K562 (cell line): ENCODE measurements around the gene LRRC47. TPM values are rescaled to one million over a fixed set of nuclear protein-coding genes. Genes with fewer than 3 reads are reported as not detected.
A peak's percentile ranks its signal among the peaks of the same experiment; 100 is the strongest.

Experiments used
- BRD9 ChIP-seq: fragments of 450-650 bp; IDR thresholded peaks from 2 replicates; pipeline ENCODE4 v1.6.1; 2018; ENCODE audit warnings: low read depth; ENCODE audit not compliant: partially characterized antibody
- CBFA2T2 ChIP-seq: fragments of 450-650 bp; conservative IDR thresholded peaks from 2 replicates; pipeline ENCODE4 v1.6.1; 2017; ENCODE audit warnings: mild to moderate bottlenecking
- CBX3 ChIP-seq, 2 experiments: IDR thresholded peaks; 1 replicate in 1 of 2; 2 replicates in 1 of 2; pipeline ENCODE4 v1.6.1; 2012; ENCODE audit warnings: inconsistent platforms in 2 of 2, low read length in 2 of 2, borderline replicate concordance in 1 of 2, control low read depth in 1 of 2
- CHD1 ChIP-seq: fragments of 200-600 bp; sonication (generic); IDR thresholded peaks from one replicate; pipeline ENCODE4 v1.6.1; 2012; ENCODE audit warnings: mild to moderate bottlenecking, moderate library complexity, low read length, inconsistent platforms
- CXXC5 ChIP-seq: fragments of 250-450 bp; sonication (Bioruptor Pico); IDR thresholded peaks from 2 replicates; pipeline ENCODE4 v1.8.0; 2022; ENCODE audit warnings: inconsistent platforms, mild to moderate bottlenecking, moderate library complexity
- EGR1 ChIP-seq: fragments of 450-650 bp; conservative IDR thresholded peaks from 2 replicates; pipeline ENCODE4 v1.6.1; 2017; ENCODE audit warnings: mild to moderate bottlenecking
- EP400 ChIP-seq: fragments of 450-650 bp; IDR thresholded peaks from 2 replicates; pipeline ENCODE4 v1.6.1; 2017; ENCODE audit warnings: antibody characterized with exemption, mild to moderate bottlenecking, moderate library complexity
- ESRRA ChIP-seq: fragments of 450-650 bp; IDR thresholded peaks from 2 replicates; pipeline ENCODE4 v1.6.1; 2014; ENCODE audit warnings: low read depth, mild to moderate bottlenecking, moderate library complexity, borderline replicate concordance
- ESRRB ChIP-seq: fragments of 250-450 bp; sonication (Bioruptor Pico); IDR thresholded peaks from 2 replicates; pipeline ENCODE4 v1.5.0; 2020; ENCODE audit warnings: mild to moderate bottlenecking, moderate library complexity, borderline replicate concordance
- ETV5 ChIP-seq: sonication (generic); formaldehyde crosslinking; IDR thresholded peaks from 2 replicates; pipeline ENCODE4 v1.4.0; 2020; ENCODE audit warnings: low read depth, mild to moderate bottlenecking, missing genetic modification reagents
- HNRNPL ChIP-seq: fragments of 200-400 bp; formaldehyde crosslinking; IDR thresholded peaks from 2 replicates; pipeline ENCODE4 v1.6.1; 2017; ENCODE audit warnings: low read depth, mild to moderate bottlenecking, low read length
- PCBP1 ChIP-seq: fragments of 200-400 bp; formaldehyde crosslinking; IDR thresholded peaks from 2 replicates; pipeline ENCODE4 v1.6.1; 2018; ENCODE audit warnings: mild to moderate bottlenecking, low read depth, low read length; ENCODE audit not compliant: poor library complexity, severe bottlenecking
- POU5F1 ChIP-seq: fragments of 150-350 bp; IDR thresholded peaks from 2 replicates; pipeline ENCODE4 v1.6.1; 2014; ENCODE audit warnings: borderline replicate concordance, low read length, low read depth, mild to moderate bottlenecking; ENCODE audit not compliant: partially characterized antibody
- PTRF ChIP-seq: fragments of 450-650 bp; IDR thresholded peaks from 2 replicates; pipeline ENCODE4 v1.6.1; 2016; ENCODE audit warnings: mild to moderate bottlenecking, missing genetic modification characterization, missing compliant biosample characterization
- RBFOX2 ChIP-seq: fragments of 200-400 bp; formaldehyde crosslinking; IDR thresholded peaks from 2 replicates; pipeline ENCODE4 v1.6.1; 2017; ENCODE audit warnings: low read depth, mild to moderate bottlenecking, low read length, moderate library complexity
- SIRT6 ChIP-seq: IDR thresholded peaks from one replicate; pipeline ENCODE4 v1.6.1; 2012; ENCODE audit warnings: low read depth, mild to moderate bottlenecking, control low read depth, inconsistent platforms, low read length, moderate library complexity
- SMAD1 ChIP-seq: fragments of 150-350 bp; IDR thresholded peaks from 2 replicates; pipeline ENCODE4 v1.6.1; 2014; ENCODE audit warnings: low read length, low read depth; ENCODE audit not compliant: partially characterized antibody
- TAF1 ChIP-seq: IDR thresholded peaks from 2 replicates; pipeline ENCODE4 v1.6.1; 2011; ENCODE audit warnings: mild to moderate bottlenecking, low read length, moderate library complexity; ENCODE audit not compliant: insufficient read depth, control insufficient read depth, severe bottlenecking; ENCODE audit errors: extremely low read depth
- ZEB2 ChIP-seq: fragments of 450-650 bp; IDR thresholded peaks from 2 replicates; pipeline ENCODE4 v1.6.1; 2016
- ZHX1 ChIP-seq: fragments of 150-350 bp; conservative IDR thresholded peaks from 2 replicates; pipeline ENCODE4 v1.6.1; 2014; ENCODE audit warnings: low read length
- ZNF311 ChIP-seq: fragments of 250-450 bp; sonication (Bioruptor Pico); IDR thresholded peaks from 2 replicates; pipeline ENCODE4 v1.4.0; 2020; ENCODE audit warnings: mild to moderate bottlenecking, moderate library complexity
- polyA plus RNA-seq, 8 experiments: library from polyadenylated mRNA; depleted of rRNA in 4 of 8; stranded (reverse) in 5 of 8; unstranded in 3 of 8; fragments of >200 nt; fragmentation: Nextera tagmentation in 2 of 8; fragmentation: Illumina TruSeq in 1 of 8; extraction: Ambion mirVana in 2 of 8; extraction: Trizol in 1 of 8; gene quantifications; 2 replicates each; pipeline versions ENCODE4 v1.2.1 to v1.2.3, GENCODE V29; 2011 to 2014; ENCODE audit warnings: inconsistent platforms in 1 of 8, missing spikeins in 1 of 8
- total RNA-seq, 7 experiments: library from RNA; depleted of rRNA in 6 of 7; stranded (reverse); fragments of >200 nt in 6 of 7; fragmentation: Illumina TruSeq in 2 of 7; extraction: Trizol in 2 of 7; gene quantifications; 2 replicates each; pipeline versions ENCODE4 v1.2.1 to v1.2.3, GENCODE V29; 2011 to 2021; ENCODE audit warnings: low replicate concordance in 1 of 7
- TF ChIP-seq, protein P1 (sequence below): fragments of 250-450 bp; sonication (Bioruptor Pico); IDR thresholded peaks from 2 replicates; pipeline ENCODE4 v1.8.0; 2022; ENCODE audit warnings: inconsistent platforms, mild to moderate bottlenecking, moderate library complexity, borderline replicate concordance
- TF ChIP-seq, protein P2 (sequence below): sonication (generic); formaldehyde crosslinking; IDR thresholded peaks from 2 replicates; pipeline ENCODE4 v1.8.1; 2023; ENCODE audit warnings: mild to moderate bottlenecking, missing genetic modification reagents, moderate library complexity

The LRRC47 gene
- total and polyA plus RNA-seq, 9 of the 15 experiments (the other 6 are each of a cell fraction or from before 2014, with no cell fraction given), result 4.6 to 68.0 (median 35.9) TPM

DNA sequence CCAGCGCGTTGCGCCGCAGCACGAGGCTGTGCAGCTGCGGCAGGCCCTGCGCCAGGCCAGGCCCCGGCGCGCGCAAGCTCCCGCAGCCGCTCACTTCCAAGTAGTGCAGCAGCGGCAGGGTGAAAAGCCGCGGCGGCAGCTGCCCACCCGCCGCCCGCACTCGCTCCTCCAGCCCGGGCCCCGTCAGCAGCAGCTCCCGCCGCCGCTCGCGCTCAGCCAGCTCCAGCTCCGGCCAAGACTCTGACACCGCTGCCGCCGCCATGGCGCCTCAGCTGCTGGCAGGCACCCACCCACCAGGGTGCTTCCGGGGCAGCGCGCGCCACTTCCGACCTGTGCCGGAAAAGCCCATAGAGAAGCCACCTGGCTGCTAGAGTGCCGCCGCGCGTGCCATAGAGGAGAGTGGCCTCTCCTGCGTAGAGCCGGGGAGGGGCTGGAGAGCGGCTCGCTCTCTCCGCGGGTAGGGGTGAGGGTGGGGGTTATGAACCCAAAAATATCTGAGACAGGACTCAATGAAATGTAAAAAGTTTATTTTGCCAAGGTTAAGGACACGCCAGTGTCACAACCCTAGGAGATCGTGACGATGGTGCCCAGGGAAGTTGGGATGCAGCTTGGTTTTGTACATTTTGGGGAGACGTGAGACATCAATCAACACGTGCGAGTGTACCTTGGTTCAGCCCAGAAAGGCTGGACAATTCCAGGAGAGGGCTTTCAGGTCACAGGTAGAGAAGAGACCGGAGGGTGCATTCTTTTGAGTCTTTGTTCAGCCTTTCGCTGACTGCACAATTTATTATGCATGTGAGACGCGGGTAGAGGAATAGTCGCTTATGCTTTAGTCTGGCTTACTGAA, at the start of gene LRRC47 (continued):
- TF ChIP-seq ZHX1 (no peak), CBX3 (IDR thresholded peaks at IDR 0.05; ENCODE audit: borderline replicate concordance in 1 of 2, low read length in 2 of 2) (peak in 1 of 2 experiments; percentile 58; a peak in 1 of 3 replicates), HNRNPL (0 out of 2 replicates have a peak, but pooled peaks have one; percentile 57), ETV5 (CRISPR knock-in tag) (peak; percentile 86), CXXC5 (peak; percentile 83), TAF1 (peak; percentile 84), POU5F1 (peak; percentile 33), PTRF (tag) (no peak), ZEB2 (0 out of 2 replicates have a peak, but pooled peaks have one; percentile 51), SMAD1 (peak; percentile 26), ZNF311 (CRISPR knock-in tag) (no peak), CHD1 (peak; percentile 38), ESRRB (CRISPR knock-in tag) (no peak), CBFA2T2 (no peak), RBFOX2 (peak; percentile 90), PCBP1 (peak; percentile 49), ESRRA (peak; percentile 67; the same call in 1 of the 2 replicates), BRD9 (no peak), EP400 (peak; percentile 91), EGR1 (peak; percentile 52; the same call in 1 of the 2 replicates), SIRT6 (no peak)
- TF ChIP-seq, protein P1, sequence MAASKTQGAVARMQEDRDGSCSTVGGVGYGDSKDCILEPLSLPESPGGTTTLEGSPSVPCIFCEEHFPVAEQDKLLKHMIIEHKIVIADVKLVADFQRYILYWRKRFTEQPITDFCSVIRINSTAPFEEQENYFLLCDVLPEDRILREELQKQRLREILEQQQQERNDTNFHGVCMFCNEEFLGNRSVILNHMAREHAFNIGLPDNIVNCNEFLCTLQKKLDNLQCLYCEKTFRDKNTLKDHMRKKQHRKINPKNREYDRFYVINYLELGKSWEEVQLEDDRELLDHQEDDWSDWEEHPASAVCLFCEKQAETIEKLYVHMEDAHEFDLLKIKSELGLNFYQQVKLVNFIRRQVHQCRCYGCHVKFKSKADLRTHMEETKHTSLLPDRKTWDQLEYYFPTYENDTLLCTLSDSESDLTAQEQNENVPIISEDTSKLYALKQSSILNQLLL, result no peak
- TF ChIP-seq, protein P2, sequence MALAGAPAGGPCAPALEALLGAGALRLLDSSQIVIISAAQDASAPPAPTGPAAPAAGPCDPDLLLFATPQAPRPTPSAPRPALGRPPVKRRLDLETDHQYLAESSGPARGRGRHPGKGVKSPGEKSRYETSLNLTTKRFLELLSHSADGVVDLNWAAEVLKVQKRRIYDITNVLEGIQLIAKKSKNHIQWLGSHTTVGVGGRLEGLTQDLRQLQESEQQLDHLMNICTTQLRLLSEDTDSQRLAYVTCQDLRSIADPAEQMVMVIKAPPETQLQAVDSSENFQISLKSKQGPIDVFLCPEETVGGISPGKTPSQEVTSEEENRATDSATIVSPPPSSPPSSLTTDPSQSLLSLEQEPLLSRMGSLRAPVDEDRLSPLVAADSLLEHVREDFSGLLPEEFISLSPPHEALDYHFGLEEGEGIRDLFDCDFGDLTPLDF (CRISPR knock-in tag), result peak; percentile 36; the same call in 1 of the 2 replicates
